T-helper 2 cell treated with Interferon-gamma antibody and Interleukin-4, amounts not matched to agents 5 μg/mL and 100 μg/mL, for 36 hours (primary cell): Measurements from ENCODE around the gene MAD1L1.
"Not testable (repeated sequence)": the region's sequence is repeated elsewhere in the genome, so short reads cannot be mapped to it uniquely, and the experiment has no call there.

Source experiments
- DNase-seq: peaks from one replicate; pipeline ENCODE4 v3.0.0; 2021; ENCODE audit warnings: low spot score
- H3K27ac Mint-ChIP-seq: one replicate; pipeline ENCODE4 v1.8.0; 2021; ENCODE audit warnings: mild to moderate bottlenecking, mixed read lengths
- H3K27me3 Mint-ChIP-seq: one replicate; pipeline ENCODE4 v1.8.0; 2021; ENCODE audit warnings: low read depth, mixed read lengths
- H3K36me3 Mint-ChIP-seq: one replicate; pipeline ENCODE4 v1.8.0; 2021; ENCODE audit warnings: low read depth, mixed read lengths
- H3K4me1 Mint-ChIP-seq: one replicate; pipeline ENCODE4 v1.8.0; 2021; ENCODE audit warnings: low read depth, mixed read lengths
- H3K4me3 Mint-ChIP-seq: one replicate; pipeline ENCODE4 v1.8.0; 2022; ENCODE audit warnings: mild to moderate bottlenecking, moderate library complexity, mixed read lengths
- H3K9me3 Mint-ChIP-seq: one replicate; pipeline ENCODE4 v1.8.0; 2021; ENCODE audit warnings: mixed read lengths

MAD1L1 gene

GRCh38 chr7:2036201-2036600 is 196.5 kb downstream of the MAD1L1 start:
- H3K9me3 Mint-ChIP-seq: not testable (repeated sequence)
- H3K4me1 Mint-ChIP-seq: peaks cover 44% of the 10 kb centered on the region

GRCh38 chr7:2034291-2035201 is 198.2 kb downstream of the MAD1L1 start:
- Mint-ChIP-seq H3K4me3 (no peak overlapping the region), H3K4me1 (peaks cover 32% of the 10 kb centered on the region), H3K36me3 (peaks cover 6% of the 10 kb centered on the region), H3K27me3 (no peaks in the 10 kb centered on the region), H3K27ac (no peak overlapping the region), H3K9me3 (peaks cover 3% of the 10 kb centered on the region)
- no peak for DNase-seq

More at GRCh38 chr7:2036201-2036600, 196.5 kb downstream of the MAD1L1 start:
- not testable (repeated sequence) for H3K36me3 Mint-ChIP-seq, H3K27me3 Mint-ChIP-seq, DNase-seq, H3K27ac Mint-ChIP-seq, H3K4me3 Mint-ChIP-seq

GRCh38 chr7:2033586-2034135 is 199.1 kb downstream of the MAD1L1 start:
- DNase-seq: no peak
- Mint-ChIP-seq H3K4me1 (peaks cover 24% of the 10 kb centered on the region), H3K27ac (no peak overlapping the region), H3K27me3 (no peaks in the 10 kb centered on the region), H3K36me3 (peaks cover 12% of the 10 kb centered on the region), H3K4me3 (no peak overlapping the region), H3K9me3 (peaks cover 12% of the 10 kb centered on the region)

- H3K27ac Mint-ChIP-seq: no peak overlapping the region
- peaks cover 19% of the 10 kb centered on the region for H3K4me1 Mint-ChIP-seq
- DNase-seq: no peak
- peaks cover 17% of the 10 kb centered on the region for H3K9me3 Mint-ChIP-seq
- no peak overlapping the region for H3K4me3 Mint-ChIP-seq
- no peaks in the 10 kb centered on the region for H3K27me3 Mint-ChIP-seq
- peaks cover 15% of the 10 kb centered on the region for H3K36me3 Mint-ChIP-seq
These were observed 199.8 kb downstream of the MAD1L1 start for GRCh38 chr7:2032876-2033407.

- no peak for DNase-seq
- Mint-ChIP-seq H3K27me3 (no peaks in the 10 kb centered on the region), H3K4me1 (peaks cover 12% of the 10 kb centered on the region), H3K27ac (no peak overlapping the region), H3K9me3 (peaks cover 23% of the 10 kb centered on the region), H3K36me3 (peaks cover 20% of the 10 kb centered on the region), H3K4me3 (no peak overlapping the region)
These were observed 200.5 kb downstream of the MAD1L1 start for GRCh38 chr7:2032030-2032875.

GRCh38 chr7:2031451-2031845 is 201.3 kb downstream of the MAD1L1 start:
- peaks cover 11% of the 10 kb centered on the region for H3K4me1 Mint-ChIP-seq
- no peak overlapping the region for H3K27ac Mint-ChIP-seq
- peaks cover 24% of the 10 kb centered on the region for H3K36me3 Mint-ChIP-seq
- peaks cover 31% of the 10 kb centered on the region for H3K9me3 Mint-ChIP-seq
- H3K4me3 Mint-ChIP-seq: no peak overlapping the region
- H3K27me3 Mint-ChIP-seq: no peaks in the 10 kb centered on the region
- no peak for DNase-seq

GRCh38 chr7:2030475-2031450 is 202.0 kb downstream of the MAD1L1 start:
- Mint-ChIP-seq H3K4me1 (peaks cover 11% of the 10 kb centered on the region), H3K4me3 (no peak overlapping the region), H3K9me3 (peaks cover 37% of the 10 kb centered on the region), H3K27ac (no peak overlapping the region), H3K36me3 (peaks cover 26% of the 10 kb centered on the region), H3K27me3 (no peaks in the 10 kb centered on the region)
- no peak for DNase-seq

- Mint-ChIP-seq H3K4me3 (no peak overlapping the region), H3K4me1 (peaks cover 11% of the 10 kb centered on the region), H3K27me3 (no peaks in the 10 kb centered on the region), H3K36me3 (peaks cover 27% of the 10 kb centered on the region), H3K9me3 (peaks cover 46% of the 10 kb centered on the region), H3K27ac (no peak overlapping the region)
- no peak for DNase-seq
These were observed 202.8 kb downstream of the MAD1L1 start for GRCh38 chr7:2029936-2030335.

GRCh38 chr7:2029211-2029905 is 203.4 kb downstream of the MAD1L1 start:
- H3K4me3 Mint-ChIP-seq: no peak overlapping the region

GRCh38 chr7:2028733-2029132 is 204.0 kb downstream of the MAD1L1 start:
- no peak for DNase-seq
- peaks cover 57% of the 10 kb centered on the region for H3K9me3 Mint-ChIP-seq
- peaks cover 11% of the 10 kb centered on the region for H3K4me1 Mint-ChIP-seq
- H3K27ac Mint-ChIP-seq: no peak overlapping the region
- peaks cover 35% of the 10 kb centered on the region for H3K36me3 Mint-ChIP-seq
- H3K4me3 Mint-ChIP-seq: no peak overlapping the region
- H3K27me3 Mint-ChIP-seq: no peaks in the 10 kb centered on the region

More at GRCh38 chr7:2029211-2029905, 203.4 kb downstream of the MAD1L1 start:
- no peak for DNase-seq
- Mint-ChIP-seq H3K9me3 (peaks cover 52% of the 10 kb centered on the region), H3K27ac (no peak overlapping the region), H3K27me3 (no peaks in the 10 kb centered on the region), H3K36me3 (peaks cover 32% of the 10 kb centered on the region), H3K4me1 (peaks cover 11% of the 10 kb centered on the region)

- Mint-ChIP-seq H3K36me3 (peaks cover 37% of the 10 kb centered on the region), H3K27ac (no peak overlapping the region), H3K4me1 (peaks cover 7% of the 10 kb centered on the region), H3K27me3 (peaks cover 3% of the 10 kb centered on the region), H3K4me3 (no peak overlapping the region), H3K9me3 (peaks cover 57% of the 10 kb centered on the region)
- no peak for DNase-seq
These were observed 207.6 kb downstream of the MAD1L1 start for GRCh38 chr7:2025188-2025587.

- H3K4me1 Mint-ChIP-seq: peaks cover 12% of the 10 kb centered on the region
- peaks cover 53% of the 10 kb centered on the region for H3K9me3 Mint-ChIP-seq
- H3K27me3 Mint-ChIP-seq: peaks cover 3% of the 10 kb centered on the region
- no peak for DNase-seq
- peaks cover 35% of the 10 kb centered on the region for H3K36me3 Mint-ChIP-seq
- no peak overlapping the region for H3K4me3 Mint-ChIP-seq
- H3K27ac Mint-ChIP-seq: no peak overlapping the region
These were observed 208.2 kb downstream of the MAD1L1 start for GRCh38 chr7:2024567-2024918.
